ENCODE data around the gene SEL1L3. TPM values are rescaled to one million over a fixed set of nuclear protein-coding genes. Genes with fewer than 3 reads are reported as not detected.

Gene SEL1L3
- total and polyA plus RNA-seq, 2 of the 13 experiments (the other 11 are each of a cell fraction or from before 2014, with no cell fraction given), result 0.28 to 1.1 TPM

DNA sequence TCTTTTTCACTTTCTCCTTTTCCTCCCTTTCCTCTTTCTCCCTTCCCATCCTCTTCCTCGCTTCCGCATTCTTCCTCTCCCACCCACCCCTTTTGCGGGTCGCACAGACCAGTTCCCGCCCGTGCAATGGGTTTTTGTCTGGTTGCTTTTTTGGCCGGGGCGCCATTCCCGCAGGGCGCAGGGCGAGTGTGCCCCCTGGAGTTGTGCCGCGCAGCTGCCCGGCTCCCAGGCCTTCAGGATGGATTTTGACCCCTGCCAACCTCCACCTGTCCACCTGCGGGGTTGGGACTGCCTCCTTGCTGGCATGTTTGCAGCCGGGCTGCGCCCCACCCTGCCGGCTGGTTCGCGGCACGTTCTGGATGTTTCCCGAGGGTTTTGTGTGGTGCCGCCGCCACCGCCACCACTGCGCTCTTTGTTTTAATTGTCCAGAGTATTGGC, 578 bp upstream of the SEL1L3 start (continued):
- TF ChIP-seq, protein P1, sequence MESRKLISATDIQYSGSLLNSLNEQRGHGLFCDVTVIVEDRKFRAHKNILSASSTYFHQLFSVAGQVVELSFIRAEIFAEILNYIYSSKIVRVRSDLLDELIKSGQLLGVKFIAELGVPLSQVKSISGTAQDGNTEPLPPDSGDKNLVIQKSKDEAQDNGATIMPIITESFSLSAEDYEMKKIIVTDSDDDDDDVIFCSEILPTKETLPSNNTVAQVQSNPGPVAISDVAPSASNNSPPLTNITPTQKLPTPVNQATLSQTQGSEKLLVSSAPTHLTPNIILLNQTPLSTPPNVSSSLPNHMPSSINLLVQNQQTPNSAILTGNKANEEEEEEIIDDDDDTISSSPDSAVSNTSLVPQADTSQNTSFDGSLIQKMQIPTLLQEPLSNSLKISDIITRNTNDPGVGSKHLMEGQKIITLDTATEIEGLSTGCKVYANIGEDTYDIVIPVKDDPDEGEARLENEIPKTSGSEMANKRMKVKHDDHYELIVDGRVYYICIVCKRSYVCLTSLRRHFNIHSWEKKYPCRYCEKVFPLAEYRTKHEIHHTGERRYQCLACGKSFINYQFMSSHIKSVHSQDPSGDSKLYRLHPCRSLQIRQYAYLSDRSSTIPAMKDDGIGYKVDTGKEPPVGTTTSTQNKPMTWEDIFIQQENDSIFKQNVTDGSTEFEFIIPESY (CRISPR knock-in tag; IDR thresholded peaks at IDR 0.05), result peak; percentile 67; the same call in 1 of the 2 replicates
- TF ChIP-seq WIZ (CRISPR knock-in tag; IDR thresholded peaks at IDR 0.05) (no peak), HNRNPL (IDR thresholded peaks at IDR 0.05; ENCODE audit: low read depth, low read length) (peak; percentile 66; the same call in 1 of the 2 replicates), ZNF557 (CRISPR knock-in tag; IDR thresholded peaks at IDR 0.05) (no peak), NKX3-1 (CRISPR knock-in tag; IDR thresholded peaks at IDR 0.05) (no peak), ZIK1 (CRISPR knock-in tag; IDR thresholded peaks at IDR 0.05; ENCODE audit: borderline replicate concordance, low read depth) (no peak), RFXANK (CRISPR knock-in tag; IDR thresholded peaks at IDR 0.05) (no peak), ZNF569 (CRISPR knock-in tag; IDR thresholded peaks at IDR 0.05; ENCODE audit: borderline replicate concordance) (no peak)

DNA sequence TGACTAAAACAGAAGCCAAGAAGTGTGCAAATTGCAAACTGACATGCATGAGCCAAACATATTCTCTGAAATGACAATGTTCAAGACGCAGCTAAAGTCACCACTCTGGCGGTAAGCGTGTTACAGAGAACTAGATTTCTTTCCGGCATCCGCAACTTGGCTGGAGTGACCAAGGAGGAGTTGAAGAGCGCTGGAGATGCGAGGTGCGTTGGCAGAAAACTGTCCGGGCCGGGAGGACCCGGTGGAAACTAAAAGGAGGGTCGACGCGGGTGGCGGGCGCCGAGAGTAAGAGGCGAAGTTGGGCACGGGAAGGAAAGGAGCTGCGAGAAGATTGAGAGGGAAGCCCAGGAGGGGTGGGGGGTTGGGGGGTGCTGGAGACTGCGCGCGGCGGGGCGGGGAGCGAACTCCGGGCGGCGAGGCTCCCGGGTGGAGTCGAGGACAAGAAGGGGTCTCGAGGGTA, 807 bp downstream of the SEL1L3 start:
- H3K79me2 ChIP-seq (ENCODE audit: insufficient read depth, low read length), result no peaks in the 10 kb centered on the region
- no peak for FAIRE-seq
- H4K20me1 ChIP-seq (ENCODE audit: insufficient read depth, low read length), result no peaks in the 10 kb centered on the region
- H3K4me2 ChIP-seq (ENCODE audit: low read depth, low read length), result peak overlapping the region; percentile 68
- ChIA-PET POLR2A (no interaction called here), CTCF (ENCODE audit: low intra/inter-chr PET ratio, low total read pairs) (no interaction called here)
- peaks cover 6 to 52% of the 10 kb centered on the region in 2 experiments; a peak in 4 of 5 replicates for H3K27me3 ChIP-seq (ENCODE audit: control insufficient read depth in 1 of 2, insufficient read depth in 2 of 2, low read length in 2 of 2)
- DNase-seq (ENCODE audit: low spot score), result no peak
- ATAC-seq, result no peak
- 0 out of 2 replicates have a peak, but pooled peaks cover 8% of the 10 kb centered on the region for H3K4me1 ChIP-seq (ENCODE audit: insufficient read depth, low read length)
- H3K36me3 ChIP-seq (replicated peaks in 1 of 2; ENCODE audit: control insufficient read depth in 1 of 2, insufficient read depth in 2 of 2, low read length in 2 of 2), result no peaks in the 10 kb centered on the region
- intact Hi-C loops (cut with micrococcal nuclease; ENCODE audit: unreplicated experiment) (no loop called here), in situ Hi-C loops (cut with HindIII; ENCODE audit: extremely low pct_ligation_motif_present, low pct_unique_long_range_greater_than_20kb) (no loop called here)
- H2AFZ ChIP-seq (ENCODE audit: low read length), result no peak overlapping the region
- H3K9me3 ChIP-seq (ENCODE audit: low read length), result no peaks in the 10 kb centered on the region
- H3K9ac ChIP-seq (ENCODE audit: insufficient read depth, low read depth, low read length), result no peak overlapping the region
- 5% methylated on average over 31 of the region's 32 CpGs for WGBS (ENCODE audit: low lambda C conversion rate)
- peak overlapping the region; percentile 30 to 64 (median 35); a peak in 4 of 6 replicates for H3K4me3 ChIP-seq (replicated peaks in 1 of 3; ENCODE audit: insufficient read depth in 1 of 3, low read depth in 2 of 3, low read length in 3 of 3)
- BruUV-seq (replicated peaks), result no TSS peak
- no peak overlapping the region for H3K27ac ChIP-seq (ENCODE audit: extremely low read length, insufficient read depth, low read length)
- TF ChIP-seq, protein P2, sequence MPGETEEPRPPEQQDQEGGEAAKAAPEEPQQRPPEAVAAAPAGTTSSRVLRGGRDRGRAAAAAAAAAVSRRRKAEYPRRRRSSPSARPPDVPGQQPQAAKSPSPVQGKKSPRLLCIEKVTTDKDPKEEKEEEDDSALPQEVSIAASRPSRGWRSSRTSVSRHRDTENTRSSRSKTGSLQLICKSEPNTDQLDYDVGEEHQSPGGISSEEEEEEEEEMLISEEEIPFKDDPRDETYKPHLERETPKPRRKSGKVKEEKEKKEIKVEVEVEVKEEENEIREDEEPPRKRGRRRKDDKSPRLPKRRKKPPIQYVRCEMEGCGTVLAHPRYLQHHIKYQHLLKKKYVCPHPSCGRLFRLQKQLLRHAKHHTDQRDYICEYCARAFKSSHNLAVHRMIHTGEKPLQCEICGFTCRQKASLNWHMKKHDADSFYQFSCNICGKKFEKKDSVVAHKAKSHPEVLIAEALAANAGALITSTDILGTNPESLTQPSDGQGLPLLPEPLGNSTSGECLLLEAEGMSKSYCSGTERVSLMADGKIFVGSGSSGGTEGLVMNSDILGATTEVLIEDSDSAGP (CRISPR knock-in tag; IDR thresholded peaks at IDR 0.05; ENCODE audit: borderline replicate concordance), result no peak
- TF ChIP-seq, protein P3, sequence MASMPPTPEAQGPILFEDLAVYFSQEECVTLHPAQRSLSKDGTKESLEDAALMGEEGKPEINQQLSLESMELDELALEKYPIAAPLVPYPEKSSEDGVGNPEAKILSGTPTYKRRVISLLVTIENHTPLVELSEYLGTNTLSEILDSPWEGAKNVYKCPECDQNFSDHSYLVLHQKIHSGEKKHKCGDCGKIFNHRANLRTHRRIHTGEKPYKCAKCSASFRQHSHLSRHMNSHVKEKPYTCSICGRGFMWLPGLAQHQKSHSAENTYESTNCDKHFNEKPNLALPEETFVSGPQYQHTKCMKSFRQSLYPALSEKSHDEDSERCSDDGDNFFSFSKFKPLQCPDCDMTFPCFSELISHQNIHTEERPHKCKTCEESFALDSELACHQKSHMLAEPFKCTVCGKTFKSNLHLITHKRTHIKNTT (CRISPR knock-in tag; IDR thresholded peaks at IDR 0.05), result no peak
- TF ChIP-seq ZNF331 (CRISPR knock-in tag; IDR thresholded peaks at IDR 0.05) (no peak), BORCS8-MEF2B (CRISPR knock-in tag; IDR thresholded peaks at IDR 0.05) (no peak), SAFB2 (CRISPR knock-in tag; IDR thresholded peaks at IDR 0.05; ENCODE audit: borderline replicate concordance, low read depth) (no peak), NPAS2 (CRISPR knock-in tag; IDR thresholded peaks at IDR 0.05; ENCODE audit: borderline replicate concordance) (no peak), MBNL3 (CRISPR knock-in tag; conservative IDR thresholded peaks at IDR 0.05) (no peak), ZFP62 (CRISPR knock-in tag; IDR thresholded peaks at IDR 0.05) (no peak), TOPORS (CRISPR knock-in tag; IDR thresholded peaks at IDR 0.05) (no peak), SOX13 (IDR thresholded peaks at IDR 0.05) (no peak), SOX13 (CRISPR knock-in tag; conservative IDR thresholded peaks at IDR 0.05 in 1 of 2, IDR thresholded peaks at IDR 0.05 in 1 of 2) (no peak)
- TF ChIP-seq, protein P4, sequence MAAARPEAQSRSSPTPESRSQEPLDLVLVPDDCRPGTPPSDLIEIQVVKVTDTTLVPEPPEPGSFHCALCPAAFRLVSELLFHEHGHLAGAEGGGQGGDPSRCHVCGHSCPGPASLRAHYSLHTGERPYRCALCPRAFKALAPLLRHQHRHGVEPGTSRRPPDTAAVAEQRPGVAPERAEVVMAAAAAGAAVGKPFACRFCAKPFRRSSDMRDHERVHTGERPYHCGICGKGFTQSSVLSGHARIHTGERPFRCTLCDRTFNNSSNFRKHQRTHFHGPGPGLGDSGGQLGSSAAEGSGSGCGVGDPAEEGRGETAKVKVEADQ (CRISPR knock-in tag; IDR thresholded peaks at IDR 0.05; ENCODE audit: borderline replicate concordance), result no peak

Data from HepG2 (cell line).